Activated T-cell treated with anti-CD3 and anti-CD28 coated beads, Interleukin-2, amount 50 U/mL, for 24 hours (primary cell): Measurements from ENCODE around the gene SHLD2.
"Not testable (repeated sequence)": the region's sequence is repeated elsewhere in the genome, so short reads cannot be mapped to it uniquely, and the experiment has no call there.

Experiments
- DNase-seq: peaks from one replicate; pipeline ENCODE4 v3.0.0-alpha.2; 2020
- H3K27ac Mint-ChIP-seq: 2 replicates; pipeline ENCODE4 v1.8.0; 2020; ENCODE audit warnings: mild to moderate bottlenecking, mixed read lengths
- H3K27me3 Mint-ChIP-seq: 2 replicates; pipeline ENCODE4 v1.8.0; 2020; ENCODE audit warnings: mixed read lengths
- H3K36me3 Mint-ChIP-seq: 2 replicates; pipeline ENCODE4 v1.8.0; 2020; ENCODE audit warnings: low read depth, mixed read lengths
- H3K4me1 Mint-ChIP-seq: 2 replicates; pipeline ENCODE4 v1.8.0; 2020; ENCODE audit warnings: low read depth, mixed read lengths
- H3K4me3 Mint-ChIP-seq: 2 replicates; pipeline ENCODE4 v1.8.0; 2020; ENCODE audit warnings: mild to moderate bottlenecking, moderate library complexity, mixed read lengths
- H3K9me3 Mint-ChIP-seq: 2 replicates; pipeline ENCODE4 v1.8.0; 2020; ENCODE audit warnings: mixed read lengths

The SHLD2 gene

GRCh38 chr10:87095236-87095945 is 385 bp downstream of the SHLD2 start:
- H3K4me1 Mint-ChIP-seq, result peaks cover 42% of the 10 kb centered on the region
- no peaks in the 10 kb centered on the region for H3K27me3 Mint-ChIP-seq

GRCh38 chr10:87101996-87102395 is 7.0 kb downstream of the SHLD2 start:
- H3K4me3 Mint-ChIP-seq, result no peak overlapping the region
- DNase-seq, result no peak
- H3K27ac Mint-ChIP-seq, result no peak overlapping the region
- peaks cover 16% of the 10 kb centered on the region for H3K4me1 Mint-ChIP-seq
- no peaks in the 10 kb centered on the region for H3K27me3 Mint-ChIP-seq
- no peaks in the 10 kb centered on the region for H3K9me3 Mint-ChIP-seq
- peaks cover 84% of the 10 kb centered on the region for H3K36me3 Mint-ChIP-seq

More at GRCh38 chr10:87095236-87095945, 385 bp downstream of the SHLD2 start:
- DNase-seq, result peak; percentile 88
- H3K4me3 Mint-ChIP-seq, result peak overlapping the region; percentile 88
- peaks cover 78% of the 10 kb centered on the region for H3K36me3 Mint-ChIP-seq
- peak overlapping the region; percentile 93 for H3K27ac Mint-ChIP-seq
- no peaks in the 10 kb centered on the region for H3K9me3 Mint-ChIP-seq

- not testable (repeated sequence) for DNase-seq, H3K27ac Mint-ChIP-seq, H3K4me1 Mint-ChIP-seq, H3K27me3 Mint-ChIP-seq, H3K9me3 Mint-ChIP-seq, H3K4me3 Mint-ChIP-seq
- peaks cover 83% of the 10 kb centered on the region for H3K36me3 Mint-ChIP-seq
Observed at GRCh38 chr10:87104727-87105126, 9.7 kb downstream of the SHLD2 start.

GRCh38 chr10:87105446-87106124 is 10.6 kb downstream of the SHLD2 start:
- no peak for DNase-seq
- Mint-ChIP-seq H3K4me1 (peaks cover 8% of the 10 kb centered on the region), H3K4me3 (no peak overlapping the region), H3K27me3 (no peaks in the 10 kb centered on the region), H3K27ac (no peak overlapping the region), H3K9me3 (no peaks in the 10 kb centered on the region), H3K36me3 (peaks cover 80% of the 10 kb centered on the region)

GRCh38 chr10:87118122-87118521 is 23.1 kb downstream of the SHLD2 start:
- H3K36me3 Mint-ChIP-seq, result peaks cover 39% of the 10 kb centered on the region
- H3K27me3 Mint-ChIP-seq, H3K4me1 Mint-ChIP-seq, H3K4me3 Mint-ChIP-seq, H3K27ac Mint-ChIP-seq, H3K9me3 Mint-ChIP-seq, DNase-seq: not testable (repeated sequence)

GRCh38 chr10:87119029-87119428 is 24.0 kb downstream of the SHLD2 start:
- H3K27me3 Mint-ChIP-seq, DNase-seq, H3K9me3 Mint-ChIP-seq, H3K4me1 Mint-ChIP-seq, H3K27ac Mint-ChIP-seq, H3K4me3 Mint-ChIP-seq: not testable (repeated sequence)
- peaks cover 40% of the 10 kb centered on the region for H3K36me3 Mint-ChIP-seq

- H3K4me1 Mint-ChIP-seq, H3K27ac Mint-ChIP-seq, H3K9me3 Mint-ChIP-seq, H3K27me3 Mint-ChIP-seq, DNase-seq, H3K4me3 Mint-ChIP-seq: not testable (repeated sequence)
- peaks cover 28% of the 10 kb centered on the region for H3K36me3 Mint-ChIP-seq
Observed at GRCh38 chr10:87123351-87123750, 28.3 kb downstream of the SHLD2 start.

GRCh38 chr10:87127048-87127447 is 32.0 kb downstream of the SHLD2 start:
- not testable (repeated sequence) for H3K9me3 Mint-ChIP-seq, H3K4me1 Mint-ChIP-seq, H3K27ac Mint-ChIP-seq, DNase-seq, H3K4me3 Mint-ChIP-seq, H3K27me3 Mint-ChIP-seq
- H3K36me3 Mint-ChIP-seq, result peaks cover 34% of the 10 kb centered on the region

GRCh38 chr10:87127607-87128156 is 32.7 kb downstream of the SHLD2 start:
- not testable (repeated sequence) for H3K27me3 Mint-ChIP-seq, DNase-seq, H3K27ac Mint-ChIP-seq, H3K4me1 Mint-ChIP-seq, H3K9me3 Mint-ChIP-seq, H3K4me3 Mint-ChIP-seq
- peaks cover 31% of the 10 kb centered on the region for H3K36me3 Mint-ChIP-seq

GRCh38 chr10:87132176-87132575 is 37.2 kb downstream of the SHLD2 start:
- not testable (repeated sequence) for H3K9me3 Mint-ChIP-seq, DNase-seq, H3K27ac Mint-ChIP-seq, H3K4me1 Mint-ChIP-seq, H3K4me3 Mint-ChIP-seq, H3K27me3 Mint-ChIP-seq
- peaks cover 54% of the 10 kb centered on the region for H3K36me3 Mint-ChIP-seq

GRCh38 chr10:87133936-87134335 is 38.9 kb downstream of the SHLD2 start:
- H3K27me3 Mint-ChIP-seq, H3K4me1 Mint-ChIP-seq, H3K9me3 Mint-ChIP-seq, H3K27ac Mint-ChIP-seq, DNase-seq, H3K4me3 Mint-ChIP-seq: not testable (repeated sequence)
- H3K36me3 Mint-ChIP-seq, result peaks cover 62% of the 10 kb centered on the region

GRCh38 chr10:87134440-87134839 is 39.4 kb downstream of the SHLD2 start:
- not testable (repeated sequence) for H3K4me1 Mint-ChIP-seq, H3K4me3 Mint-ChIP-seq, H3K27ac Mint-ChIP-seq, H3K9me3 Mint-ChIP-seq, H3K27me3 Mint-ChIP-seq, DNase-seq
- H3K36me3 Mint-ChIP-seq, result peaks cover 60% of the 10 kb centered on the region

GRCh38 chr10:87137478-87137877 is 42.5 kb downstream of the SHLD2 start:
- DNase-seq, H3K4me3 Mint-ChIP-seq, H3K27ac Mint-ChIP-seq, H3K4me1 Mint-ChIP-seq, H3K9me3 Mint-ChIP-seq, H3K27me3 Mint-ChIP-seq: not testable (repeated sequence)
- peaks cover 46% of the 10 kb centered on the region for H3K36me3 Mint-ChIP-seq

- H3K27ac Mint-ChIP-seq, result not testable (repeated sequence)
Observed at GRCh38 chr10:87142230-87143108, 47.5 kb downstream of the SHLD2 start.

GRCh38 chr10:87143109-87143418 is 48.1 kb downstream of the SHLD2 start:
- not testable (repeated sequence) for H3K4me3 Mint-ChIP-seq, H3K4me1 Mint-ChIP-seq, DNase-seq, H3K27me3 Mint-ChIP-seq, H3K27ac Mint-ChIP-seq, H3K9me3 Mint-ChIP-seq, H3K36me3 Mint-ChIP-seq

More at GRCh38 chr10:87142230-87143108, 47.5 kb downstream of the SHLD2 start:
- not testable (repeated sequence) for H3K4me1 Mint-ChIP-seq, H3K4me3 Mint-ChIP-seq, DNase-seq, H3K9me3 Mint-ChIP-seq, H3K27me3 Mint-ChIP-seq
- H3K36me3 Mint-ChIP-seq, result peaks cover 15% of the 10 kb centered on the region
